OCI-LY7 (cell line): ENCODE results near the gene DUSP9.

Source experiments
- EZH2phosphoT487 ChIP-seq: fragments of 200-600 bp; sonication (generic); IDR thresholded peaks from 2 replicates; pipeline ENCODE4 v1.6.1; 2018; ENCODE audit warnings: low read depth, borderline replicate concordance, mild to moderate bottlenecking, mixed run types, antibody characterized with exemption, low read length, moderate library complexity, mixed read lengths
- TF ChIP-seq, protein P1 (sequence below): fragments of 200-600 bp; sonication (generic); conservative IDR thresholded peaks from 2 replicates; pipeline ENCODE4 v1.5.1; 2014; ENCODE audit warnings: mild to moderate bottlenecking, antibody characterized with exemption, low read length, moderate library complexity, mixed read lengths

DNA sequence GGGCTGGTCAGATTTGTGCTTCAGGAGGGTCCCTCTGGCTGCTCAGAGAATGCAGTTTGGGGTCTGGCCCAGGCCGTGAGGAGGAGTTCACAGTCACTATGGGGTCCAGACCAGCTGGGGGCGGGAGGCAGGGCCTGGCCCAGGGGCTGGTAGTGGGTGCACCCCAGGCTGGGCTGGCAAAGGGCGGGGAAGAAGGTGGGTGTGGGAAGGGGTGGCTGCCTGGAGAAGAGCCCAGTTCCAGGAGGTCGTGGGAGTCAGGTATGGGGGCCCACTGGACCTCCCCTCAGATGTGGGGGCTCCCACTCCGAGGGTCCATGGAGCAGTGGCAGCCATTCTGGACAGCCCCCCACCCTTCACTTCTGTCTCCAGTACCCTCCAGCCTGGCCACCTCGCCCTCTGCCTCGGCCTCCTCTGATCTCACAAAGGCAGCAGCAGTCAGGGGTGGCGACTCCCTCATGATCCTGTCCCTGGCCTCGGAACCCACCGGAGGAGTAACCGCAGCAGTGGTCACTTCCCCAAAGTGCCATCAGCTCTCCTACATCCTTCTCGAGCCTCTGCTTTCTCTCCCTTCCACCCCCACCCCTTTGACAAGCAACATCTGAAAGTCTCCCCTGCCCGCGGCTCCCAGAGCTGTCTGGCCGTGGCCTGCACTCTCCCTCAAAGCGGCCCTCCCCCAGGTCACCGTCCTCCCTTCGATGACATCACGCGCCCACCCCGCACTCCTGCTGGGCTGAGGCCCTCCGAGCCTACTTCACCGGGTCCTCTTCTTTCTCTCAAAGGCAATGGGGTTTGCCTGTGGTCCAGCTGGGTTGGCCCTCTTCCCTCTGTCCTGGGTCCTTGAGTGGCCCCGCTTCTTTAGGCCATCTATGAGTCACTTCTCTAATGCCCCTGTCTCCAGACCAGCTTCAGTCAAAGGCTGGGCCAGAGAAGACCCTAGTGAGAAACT, 39.0 kb downstream of the DUSP9 start:
- TF ChIP-seq, protein P1, sequence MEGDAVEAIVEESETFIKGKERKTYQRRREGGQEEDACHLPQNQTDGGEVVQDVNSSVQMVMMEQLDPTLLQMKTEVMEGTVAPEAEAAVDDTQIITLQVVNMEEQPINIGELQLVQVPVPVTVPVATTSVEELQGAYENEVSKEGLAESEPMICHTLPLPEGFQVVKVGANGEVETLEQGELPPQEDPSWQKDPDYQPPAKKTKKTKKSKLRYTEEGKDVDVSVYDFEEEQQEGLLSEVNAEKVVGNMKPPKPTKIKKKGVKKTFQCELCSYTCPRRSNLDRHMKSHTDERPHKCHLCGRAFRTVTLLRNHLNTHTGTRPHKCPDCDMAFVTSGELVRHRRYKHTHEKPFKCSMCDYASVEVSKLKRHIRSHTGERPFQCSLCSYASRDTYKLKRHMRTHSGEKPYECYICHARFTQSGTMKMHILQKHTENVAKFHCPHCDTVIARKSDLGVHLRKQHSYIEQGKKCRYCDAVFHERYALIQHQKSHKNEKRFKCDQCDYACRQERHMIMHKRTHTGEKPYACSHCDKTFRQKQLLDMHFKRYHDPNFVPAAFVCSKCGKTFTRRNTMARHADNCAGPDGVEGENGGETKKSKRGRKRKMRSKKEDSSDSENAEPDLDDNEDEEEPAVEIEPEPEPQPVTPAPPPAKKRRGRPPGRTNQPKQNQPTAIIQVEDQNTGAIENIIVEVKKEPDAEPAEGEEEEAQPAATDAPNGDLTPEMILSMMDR: no peak
- no peak for TF ChIP-seq EZH2phosphoT487
